LNCaP clone FGC (cell line): ENCODE results near the gene GAS1.

Source experiments
- DNase-seq: peaks from one replicate; pipeline ENCODE4 v3.0.0-alpha.2; 2011; ENCODE audit warnings: low read depth
- H3K4me3 ChIP-seq: 2 replicates; pipeline ENCODE4 v1.5.1; 2011; ENCODE audit warnings: mild to moderate bottlenecking, low read depth, low read length, control low read depth
- CTCF ChIP-seq: IDR thresholded peaks from 2 replicates; pipeline ENCODE4 v1.5.1; 2012; ENCODE audit warnings: mild to moderate bottlenecking; ENCODE audit not compliant: control insufficient read depth, insufficient read depth; ENCODE audit errors: extremely low read depth

Gene GAS1

GRCh38 chr9:86985132-86985647 is 37.9 kb upstream of the GAS1 start:
- TF ChIP-seq CTCF = no peak
- no peak overlapping the region for H3K4me3 ChIP-seq
- DNase-seq = no peak

- TF ChIP-seq CTCF = no peak
- H3K4me3 ChIP-seq = no peak overlapping the region
- peak; percentile 63 for DNase-seq
These were observed 36.4 kb upstream of the GAS1 start for GRCh38 chr9:86983620-86984259.

GRCh38 chr9:86983249-86983619 is 35.9 kb upstream of the GAS1 start:
- TF ChIP-seq CTCF = no peak
- DNase-seq = no peak
- no peak overlapping the region for H3K4me3 ChIP-seq

- H3K4me3 ChIP-seq = no peak overlapping the region
- TF ChIP-seq CTCF = no peak
- DNase-seq = no peak
These were observed 33.5 kb upstream of the GAS1 start for GRCh38 chr9:86980802-86981201.

- DNase-seq = no peak
- H3K4me3 ChIP-seq = no peak overlapping the region
- no peak for TF ChIP-seq CTCF
These were observed 32.4 kb upstream of the GAS1 start for GRCh38 chr9:86979657-86980056.

- DNase-seq = no peak
- no peak overlapping the region for H3K4me3 ChIP-seq
- TF ChIP-seq CTCF = no peak
These were observed 31.7 kb upstream of the GAS1 start for GRCh38 chr9:86978922-86979474.

- no peak for DNase-seq
- TF ChIP-seq CTCF = no peak
- H3K4me3 ChIP-seq = no peak overlapping the region
These were observed 31.1 kb upstream of the GAS1 start for GRCh38 chr9:86978413-86978812.
